ENCODE results near the gene SELENOK.
"Not testable (repeated sequence)": the region's sequence is repeated elsewhere in the genome, so short reads cannot be mapped to it uniquely, and the experiment has no call there.

The SELENOK gene

GRCh38 chr3:53935283-53935901, 43.7 kb upstream of the SELENOK start:
- Histone ChIP-seq H3K27ac (no peak overlapping the region), H3K4me3 (no peak overlapping the region)
- TF ChIP-seq CTCF (IDR thresholded peaks at IDR 0.05): no peak
- DNase-seq (ENCODE audit: low spot score): no peak

GRCh38 chr3:53927208-53927872, 35.7 kb upstream of the SELENOK start:
- not testable (repeated sequence) for H3K27ac ChIP-seq; H3K4me3 ChIP-seq; DNase-seq (ENCODE audit: low spot score)

GRCh38 chr3:53921296-53921695, 29.6 kb upstream of the SELENOK start:
- H3K4me3 ChIP-seq: no peak overlapping the region
- no peak for DNase-seq (ENCODE audit: low spot score)
- H3K27ac ChIP-seq: no peak overlapping the region
- TF ChIP-seq CTCF (IDR thresholded peaks at IDR 0.05): no peak

GRCh38 chr3:53919741-53920140, 28.1 kb upstream of the SELENOK start:
- DNase-seq (ENCODE audit: low spot score): no peak
- TF ChIP-seq CTCF (IDR thresholded peaks at IDR 0.05): no peak
- Histone ChIP-seq H3K4me3 (no peak overlapping the region), H3K27ac (no peak overlapping the region)

GRCh38 chr3:53913401-53913800, 21.7 kb upstream of the SELENOK start:
- Histone ChIP-seq H3K4me3 (no peak overlapping the region), H3K27ac (no peak overlapping the region)
- no peak for DNase-seq (ENCODE audit: low spot score)
- TF ChIP-seq CTCF (IDR thresholded peaks at IDR 0.05): no peak

- no peak for TF ChIP-seq CTCF (IDR thresholded peaks at IDR 0.05)
- Histone ChIP-seq H3K27ac (no peak overlapping the region), H3K4me3 (no peak overlapping the region)
- no peak for DNase-seq (ENCODE audit: low spot score)
Observed at GRCh38 chr3:53902711-53903110, 11.1 kb upstream of the SELENOK start.

GRCh38 chr3:53902067-53902466, 10.4 kb upstream of the SELENOK start:
- Histone ChIP-seq H3K4me3 (no peak overlapping the region), H3K27ac (no peak overlapping the region)
- TF ChIP-seq CTCF (IDR thresholded peaks at IDR 0.05): no peak
- DNase-seq (ENCODE audit: low spot score): no peak

All from coronary artery (tissue), 2 donors.